Large intestine (tissue), 12 donors: Measurements from ENCODE around the gene RPL22. TPM values are rescaled to one million over a fixed set of nuclear protein-coding genes. Genes with fewer than 3 reads are reported as not detected.

Experiments
- DNase-seq, 2 donors: peaks; one replicate each; pipeline versions ENCODE4 v3.0.0 to v3.0.0-alpha.2; 2013
- H3K27ac ChIP-seq: one replicate; pipeline ENCODE4 v1.5.1; 2013; ENCODE audit warnings: low read length
- H3K27me3 ChIP-seq: 2 replicates; pipeline ENCODE4 v1.6.1; 2013; ENCODE audit warnings: low read length; ENCODE audit not compliant: control insufficient read depth, insufficient read depth
- H3K36me3 ChIP-seq: 2 replicates; pipeline ENCODE4 v1.6.1; 2013; ENCODE audit warnings: low read length; ENCODE audit not compliant: control insufficient read depth, insufficient read depth
- H3K4me1 ChIP-seq: one replicate; pipeline ENCODE4 v1.6.1; 2013; ENCODE audit warnings: low read length; ENCODE audit not compliant: control insufficient read depth, insufficient read depth
- H3K4me3 ChIP-seq: one replicate; pipeline ENCODE4 v1.5.1; 2013; ENCODE audit warnings: low read length
- H3K9me3 ChIP-seq: one replicate; pipeline ENCODE4 v1.6.1; 2013; ENCODE audit warnings: mild to moderate bottlenecking, low read depth, low read length, moderate library complexity; ENCODE audit not compliant: control insufficient read depth
- WGBS: methylation state at CpG from one replicate; pipeline ENCODE4 v1.1.5; 2013; ENCODE audit warnings: low lambda C conversion rate; ENCODE audit not compliant: insufficient coverage; 5-methylcytosine and 5-hydroxymethylcytosine counted together
- long read RNA-seq, 11 donors: transcript quantifications; one replicate each; lab custom pipeline, GENCODE V29; 2026
- polyA plus RNA-seq: library from polyadenylated mRNA; unstranded; fragments of 120-200 nt; gene quantifications from one replicate; pipeline ENCODE4 v1.2.1, GENCODE V29; 2013

The RPL22 gene
- 1,131 TPM for polyA plus RNA-seq
- long read RNA-seq, donor 1, transcript RPL22-201 (4 exons, 2,078 nt): major isoform, 488 of 948 reads
- long read RNA-seq, donor 1, transcript RPL22-206 (3 exons, 2,279 nt): minor isoform, 84 of 948 reads
- long read RNA-seq, donor 1, partial matches to known transcripts: 318 of 948 reads
- long read RNA-seq, donor 1, other reads (novel, unspliced or antisense): 57 of 948 reads
- long read RNA-seq, donor 2, transcript RPL22-206 (3 exons, 2,279 nt): minor isoform, 242 of 1,628 reads
- long read RNA-seq, donor 2, transcript RPL22-201 (4 exons, 2,078 nt): major isoform, 856 of 1,628 reads
- long read RNA-seq, donor 2, partial matches to known transcripts: 410 of 1,628 reads
- long read RNA-seq, donor 2, other reads (novel, unspliced or antisense): 117 of 1,628 reads
- long read RNA-seq, donor 3: 0 reads
- long read RNA-seq, donor 4, transcript RPL22-206 (3 exons, 2,279 nt): minor isoform, 46 of 221 reads
- long read RNA-seq, donor 4, transcript RPL22-201 (4 exons, 2,078 nt): major isoform, 104 of 221 reads
- long read RNA-seq, donor 4, partial matches to known transcripts: 61 of 221 reads
- long read RNA-seq, donor 4, other reads (novel, unspliced or antisense): 10 of 221 reads
- long read RNA-seq, donor 5, transcript RPL22-201 (4 exons, 2,078 nt): major isoform, 392 of 667 reads
- long read RNA-seq, donor 5, transcript RPL22-206 (3 exons, 2,279 nt): minor isoform, 80 of 667 reads
- long read RNA-seq, donor 5, partial matches to known transcripts: 159 of 667 reads
- long read RNA-seq, donor 5, other reads (novel, unspliced or antisense): 35 of 667 reads
- long read RNA-seq, donor 6, transcript RPL22-206 (3 exons, 2,279 nt): minor isoform, 312 of 1,655 reads
- long read RNA-seq, donor 6, transcript RPL22-201 (4 exons, 2,078 nt): major isoform, 687 of 1,655 reads
- long read RNA-seq, donor 6, partial matches to known transcripts: 542 of 1,655 reads
- long read RNA-seq, donor 6, other reads (novel, unspliced or antisense): 113 of 1,655 reads
- long read RNA-seq, donor 7, transcript RPL22-201 (4 exons, 2,078 nt): major isoform, 375 of 802 reads
- long read RNA-seq, donor 7, transcript RPL22-206 (3 exons, 2,279 nt): minor isoform, 106 of 802 reads
- long read RNA-seq, donor 7, partial matches to known transcripts: 273 of 802 reads
- long read RNA-seq, donor 7, other reads (novel, unspliced or antisense): 48 of 802 reads
- long read RNA-seq, donor 8, transcript RPL22-206 (3 exons, 2,279 nt): minor isoform, 298 of 2,588 reads
- long read RNA-seq, donor 8, transcript RPL22-201 (4 exons, 2,078 nt): major isoform, 1,265 of 2,588 reads
- long read RNA-seq, donor 8, partial matches to known transcripts: 835 of 2,588 reads
- long read RNA-seq, donor 8, other reads (novel, unspliced or antisense): 188 of 2,588 reads
- long read RNA-seq, donor 9, transcript RPL22-201 (4 exons, 2,078 nt): major isoform, 842 of 2,113 reads
- long read RNA-seq, donor 9, transcript RPL22-206 (3 exons, 2,279 nt): minor isoform, 324 of 2,113 reads
- long read RNA-seq, donor 9, partial matches to known transcripts: 780 of 2,113 reads
- long read RNA-seq, donor 9, other reads (novel, unspliced or antisense): 167 of 2,113 reads
- long read RNA-seq, donor 10, transcript RPL22-206 (3 exons, 2,279 nt): minor isoform, 253 of 1,722 reads
- long read RNA-seq, donor 10, transcript RPL22-201 (4 exons, 2,078 nt): major isoform, 748 of 1,722 reads
- long read RNA-seq, donor 10, partial matches to known transcripts: 596 of 1,722 reads
- long read RNA-seq, donor 10, other reads (novel, unspliced or antisense): 124 of 1,722 reads
- long read RNA-seq, donor 11, transcript RPL22-206 (3 exons, 2,279 nt): minor isoform, 181 of 1,080 reads
- long read RNA-seq, donor 11, transcript RPL22-201 (4 exons, 2,078 nt): major isoform, 492 of 1,080 reads
- long read RNA-seq, donor 11, partial matches to known transcripts: 348 of 1,080 reads
- long read RNA-seq, donor 11, other reads (novel, unspliced or antisense): 59 of 1,080 reads

DNA sequence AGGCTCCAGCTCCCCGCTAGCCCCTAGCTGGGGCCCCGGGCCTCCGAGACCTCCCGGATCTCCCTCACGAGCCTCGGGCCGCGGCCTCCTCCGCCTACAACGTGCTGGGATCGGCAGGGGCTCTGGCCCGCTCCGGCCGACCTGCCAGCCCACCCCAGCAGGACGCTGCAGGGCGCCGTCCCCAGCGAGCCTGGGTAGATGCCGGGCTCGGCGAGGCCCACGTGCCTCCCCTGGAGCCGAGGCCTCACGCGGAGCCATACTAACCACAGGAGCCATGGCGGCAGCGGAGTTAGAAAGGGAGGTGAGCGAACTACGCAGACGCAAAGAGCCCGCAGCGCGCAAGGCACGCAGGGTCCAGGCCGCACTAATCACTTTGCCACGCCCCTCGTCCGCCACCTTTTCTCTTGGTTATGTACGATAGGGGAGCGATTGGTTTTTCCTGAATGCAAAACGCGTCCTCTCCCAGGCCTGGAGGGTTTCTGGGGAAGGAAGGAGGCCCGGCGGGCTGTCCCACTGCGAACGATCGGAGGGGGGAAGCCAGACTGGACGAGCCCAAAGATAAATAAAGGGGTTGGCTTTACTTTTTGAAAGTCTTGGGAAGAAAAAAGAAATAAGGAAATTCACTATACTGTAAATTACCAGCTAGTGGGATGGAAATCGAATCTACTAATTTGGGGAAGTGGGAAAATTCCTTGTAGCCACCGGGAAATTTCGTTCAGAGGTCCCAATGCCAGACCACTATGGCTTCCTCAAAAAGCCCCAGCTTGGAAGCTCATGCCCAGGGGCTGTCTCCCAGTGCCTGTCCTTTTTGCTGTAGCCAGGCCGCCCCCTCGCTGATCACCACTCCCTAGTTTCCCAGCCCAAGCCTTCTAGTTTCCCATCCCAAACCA is at the start of gene RPL22:
TSS of gene RPL22 (minus strand) at position 298 of the 890 bp plus-strand sequence. CDS start at position 276, 22 bp downstream.
- Histone ChIP-seq H3K27ac (peak within 1 kb of the TSS; percentile 60), H3K27me3 (no peaks in the 10 kb centered on the region), H3K4me1 (peaks cover 10% of the 10 kb centered on the region), H3K36me3 (peaks cover 23% of the 10 kb centered on the region), H3K4me3 (peak within 1 kb of the TSS; percentile 97), H3K9me3 (no peaks in the 10 kb centered on the region)
- DNase-seq: peak; percentile 99
- 0% methylated on average over 1 of the region's 53 CpGs for WGBS

DNA sequence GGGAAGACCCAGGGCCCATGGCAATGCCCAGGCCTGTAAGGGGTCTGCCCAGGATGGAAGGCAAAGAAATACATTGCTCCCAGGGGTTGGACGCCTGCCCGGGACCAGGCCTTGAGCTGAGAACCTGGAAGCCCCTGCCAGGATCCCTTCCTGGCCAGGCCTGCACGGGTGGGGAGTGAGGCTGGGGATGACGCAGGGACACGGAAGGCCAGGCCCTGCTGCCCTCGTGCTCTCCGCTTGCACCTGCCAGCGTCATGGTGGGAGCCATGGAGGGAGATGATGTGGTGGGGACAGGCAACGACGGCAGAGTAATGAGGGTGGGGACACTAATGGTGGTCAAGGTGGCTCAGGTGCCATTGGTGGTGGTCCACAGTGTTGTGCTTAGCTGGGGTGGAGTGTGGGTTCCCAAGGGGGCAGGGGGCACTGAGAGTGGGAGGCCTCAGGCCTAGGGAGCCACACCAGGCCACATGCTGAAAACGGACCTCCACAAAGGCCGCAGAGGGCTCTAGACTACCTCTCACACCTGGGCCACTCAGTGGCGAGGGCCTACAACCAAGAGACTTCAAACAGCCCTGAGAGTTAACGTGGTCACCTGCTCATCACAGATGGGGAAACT is 48.9 kb upstream of the RPL22 start:
- no CpG with 5 or more reads among the region's 14 CpGs for WGBS
- DNase-seq: no peak
- Histone ChIP-seq H3K27ac (no peak overlapping the region), H3K27me3 (peaks cover 54% of the 10 kb centered on the region), H3K4me1 (peaks cover 13% of the 10 kb centered on the region), H3K36me3 (peaks cover 4% of the 10 kb centered on the region), H3K4me3 (no peak overlapping the region), H3K9me3 (peaks cover 3% of the 10 kb centered on the region)

- DNase-seq: no peak
- H3K27me3 ChIP-seq: peaks cover 60% of the 10 kb centered on the region
- H3K4me3 ChIP-seq: no peak overlapping the region
- H3K4me1 ChIP-seq: peaks cover 13% of the 10 kb centered on the region
- H3K36me3 ChIP-seq: peaks cover 2% of the 10 kb centered on the region
- H3K27ac ChIP-seq: no peak overlapping the region
- 67% methylated on average over 3 of the region's 5 CpGs for WGBS
- peaks cover 3% of the 10 kb centered on the region for H3K9me3 ChIP-seq
These were observed 48.3 kb upstream of the RPL22 start for GRCh38 chr1:6247651-6248050.

GRCh38 chr1:6246497-6247467 is 47.4 kb upstream of the RPL22 start:
- Histone ChIP-seq H3K36me3 (peaks cover 2% of the 10 kb centered on the region), H3K27ac (no peak overlapping the region), H3K9me3 (peaks cover 3% of the 10 kb centered on the region), H3K4me1 (peaks cover 14% of the 10 kb centered on the region), H3K4me3 (no peak overlapping the region), H3K27me3 (peaks cover 66% of the 10 kb centered on the region)
- peak; percentile 62 to 63 for DNase-seq
- 0% methylated on average over 1 of the region's 30 CpGs for WGBS

GRCh38 chr1:6245869-6246496 is 46.6 kb upstream of the RPL22 start:
- Histone ChIP-seq H3K27ac (no peak overlapping the region), H3K4me1 (peaks cover 18% of the 10 kb centered on the region), H3K9me3 (peaks cover 3% of the 10 kb centered on the region), H3K4me3 (no peak overlapping the region), H3K27me3 (peaks cover 71% of the 10 kb centered on the region), H3K36me3 (no peaks in the 10 kb centered on the region)
- no CpG with 5 or more reads among the region's 49 CpGs for WGBS
- DNase-seq: peak in 1 of 2 donors; percentile 34

- H3K27me3 ChIP-seq: peaks cover 74% of the 10 kb centered on the region
- peak; percentile 78 for DNase-seq
- H3K36me3 ChIP-seq: no peaks in the 10 kb centered on the region
- peaks cover 3% of the 10 kb centered on the region for H3K9me3 ChIP-seq
- no CpG with 5 or more reads among the region's 79 CpGs for WGBS
- H3K27ac ChIP-seq: no peak overlapping the region
- H3K4me3 ChIP-seq: no peak overlapping the region
- peaks cover 23% of the 10 kb centered on the region for H3K4me1 ChIP-seq
These were observed 45.9 kb upstream of the RPL22 start for GRCh38 chr1:6245086-6245868.
